Caco-2 (cell line): ENCODE data around the gene TASOR2. TPM values are rescaled to one million over a fixed set of nuclear protein-coding genes. Genes with fewer than 3 reads are reported as not detected.

Experiments used
- BruUV-seq: library from RNA; stranded (reverse); fragments of 400-500 nt; replicated peaks from 2 replicates; lab custom pipeline; 2021; lab: Mats Ljungman, UMichigan
- CTCF ChIA-PET: fragments of 300-600 bp; sonication (Branson Sonifier 250); formaldehyde crosslinking; loops from one replicate; lab custom pipeline; 2022; ENCODE audit warnings: antibody characterized with exemption; lab: Charles Lee
- POLR2A ChIA-PET: fragments of 300-600 bp; sonication (Branson Sonifier 250); formaldehyde crosslinking; loops from one replicate; lab custom pipeline; 2022; ENCODE audit warnings: antibody characterized with exemption; lab: Charles Lee
- DNase-seq, 2 experiments: peaks; one replicate each; pipeline versions ENCODE4 v3.0.0 to v3.0.0-alpha.2; 2020 to 2022
- H3K27me3 ChIP-seq: replicated peaks from 2 replicates; pipeline ENCODE4 v1.6.0; 2011; ENCODE audit warnings: low read length; ENCODE audit not compliant: control insufficient read depth, insufficient read depth
- H3K36me3 ChIP-seq: 2 replicates; pipeline ENCODE4 v1.5.1; 2011; ENCODE audit warnings: low read length; ENCODE audit not compliant: control insufficient read depth, insufficient read depth
- H3K4me1 ChIP-seq: fragments of 250-450 bp; sonication (Bioruptor Pico); 2 replicates; pipeline ENCODE4 v1.5.1; 2020; ENCODE audit warnings: mild to moderate bottlenecking
- H3K4me3 ChIP-seq: 2 replicates; pipeline ENCODE4 v1.5.1; 2011; ENCODE audit warnings: low read depth, mild to moderate bottlenecking, control low read depth, low read length
- H3K9me3 ChIP-seq: fragments of 250-450 bp; sonication (Bioruptor Pico); 2 replicates; pipeline ENCODE4 v1.5.1; 2020; ENCODE audit warnings: mild to moderate bottlenecking, moderate library complexity
- H3K27ac Mint-ChIP-seq: one replicate; pipeline ENCODE4 v1.8.0; 2022; ENCODE audit warnings: mixed read lengths; ENCODE audit not compliant: unreplicated experiment
- H3K27me3 Mint-ChIP-seq: one replicate; pipeline ENCODE4 v1.8.0; 2022; ENCODE audit warnings: mixed read lengths; ENCODE audit not compliant: insufficient read depth, unreplicated experiment
- H3K36me3 Mint-ChIP-seq: one replicate; pipeline ENCODE4 v1.8.0; 2022; ENCODE audit warnings: mild to moderate bottlenecking, mixed read lengths; ENCODE audit not compliant: insufficient read depth, unreplicated experiment
- H3K4me1 Mint-ChIP-seq: one replicate; pipeline ENCODE4 v1.8.0; 2022; ENCODE audit warnings: low read depth, mixed read lengths; ENCODE audit not compliant: unreplicated experiment
- H3K4me3 Mint-ChIP-seq: one replicate; pipeline ENCODE4 v1.8.0; 2022; ENCODE audit warnings: mild to moderate bottlenecking, moderate library complexity, mixed read lengths; ENCODE audit not compliant: unreplicated experiment
- H3K9me3 Mint-ChIP-seq: one replicate; pipeline ENCODE4 v1.8.0; 2022; ENCODE audit warnings: mixed read lengths; ENCODE audit not compliant: unreplicated experiment
- intact Hi-C: fragments of 100-400 bp; cut with micrococcal nuclease; formaldehyde crosslinking; loops from one replicate; pipeline ENCODE4 v1.10.0; 2022; ENCODE audit not compliant: unreplicated experiment
- total RNA-seq: library from RNA; stranded (reverse); gene quantifications from 2 replicates; pipeline ENCODE4 v1.2.3, GENCODE V29; 2022
- TF ChIP-seq, protein P1 (sequence below), 2 experiments: fragments of 200-600 bp in 1 of 2; IDR thresholded peaks; 1 replicate in 1 of 2; 2 replicates in 1 of 2; pipeline versions ENCODE4 v1.5.1 to v1.8.0; 2011 to 2022; ENCODE audit warnings: antibody characterized with exemption in 1 of 2, control low read depth in 1 of 2, inconsistent platforms in 1 of 2, low read depth in 1 of 2, low read length in 1 of 2, mild to moderate bottlenecking in 1 of 2, moderate library complexity in 1 of 2; ENCODE audit not compliant: insufficient read depth in 1 of 2, severe bottlenecking in 1 of 2, unreplicated experiment in 1 of 2

Gene TASOR2
- total RNA-seq, 1 experiment from 2014 or later = 102 TPM

DNA sequence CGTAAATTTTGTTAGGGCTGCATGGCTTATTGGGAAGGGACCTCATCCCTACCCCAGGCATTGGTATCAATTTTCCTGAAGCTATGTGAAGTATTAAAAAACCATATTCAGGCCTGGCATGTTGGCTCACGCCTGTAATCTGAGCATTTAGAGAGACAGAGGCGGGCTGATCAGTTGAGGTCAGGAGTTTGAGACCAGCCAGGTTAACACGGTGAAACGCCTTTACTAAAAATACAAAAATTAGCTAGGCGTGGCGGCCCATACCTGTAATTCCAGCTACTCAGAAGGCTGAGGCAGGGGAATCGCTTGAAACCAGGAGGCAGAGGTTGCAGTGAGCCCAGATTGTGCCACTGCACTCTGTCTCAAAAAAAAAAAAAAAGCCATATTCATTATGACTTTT is 7.1 kb downstream of the TASOR2 start:
- Mint-ChIP-seq H3K27me3 (no peaks in the 10 kb centered on the region), H3K27ac (peak overlapping the region; percentile 65), H3K4me1 (peaks cover 32% of the 10 kb centered on the region), H3K36me3 (peaks cover 12% of the 10 kb centered on the region), H3K9me3 (no peaks in the 10 kb centered on the region), H3K4me3 (peak overlapping the region; percentile 63)
- DNase-seq = no peak
- ChIA-PET POLR2A (no interaction called here), CTCF (no interaction called here)
- Histone ChIP-seq H3K27me3 (no peaks in the 10 kb centered on the region), H3K36me3 (no peaks in the 10 kb centered on the region; the same call in 1 of the 2 replicates), H3K4me3 (peak overlapping the region; percentile 49; the same call in 1 of the 2 replicates), H3K9me3 (no peaks in the 10 kb centered on the region), H3K4me1 (peaks cover 1% of the 10 kb centered on the region)
- BruUV-seq = no TSS peak
- intact Hi-C loops = no loop called here
- TF ChIP-seq, protein P1, sequence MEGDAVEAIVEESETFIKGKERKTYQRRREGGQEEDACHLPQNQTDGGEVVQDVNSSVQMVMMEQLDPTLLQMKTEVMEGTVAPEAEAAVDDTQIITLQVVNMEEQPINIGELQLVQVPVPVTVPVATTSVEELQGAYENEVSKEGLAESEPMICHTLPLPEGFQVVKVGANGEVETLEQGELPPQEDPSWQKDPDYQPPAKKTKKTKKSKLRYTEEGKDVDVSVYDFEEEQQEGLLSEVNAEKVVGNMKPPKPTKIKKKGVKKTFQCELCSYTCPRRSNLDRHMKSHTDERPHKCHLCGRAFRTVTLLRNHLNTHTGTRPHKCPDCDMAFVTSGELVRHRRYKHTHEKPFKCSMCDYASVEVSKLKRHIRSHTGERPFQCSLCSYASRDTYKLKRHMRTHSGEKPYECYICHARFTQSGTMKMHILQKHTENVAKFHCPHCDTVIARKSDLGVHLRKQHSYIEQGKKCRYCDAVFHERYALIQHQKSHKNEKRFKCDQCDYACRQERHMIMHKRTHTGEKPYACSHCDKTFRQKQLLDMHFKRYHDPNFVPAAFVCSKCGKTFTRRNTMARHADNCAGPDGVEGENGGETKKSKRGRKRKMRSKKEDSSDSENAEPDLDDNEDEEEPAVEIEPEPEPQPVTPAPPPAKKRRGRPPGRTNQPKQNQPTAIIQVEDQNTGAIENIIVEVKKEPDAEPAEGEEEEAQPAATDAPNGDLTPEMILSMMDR (IDR thresholded peaks at IDR 0.05; ENCODE audit: insufficient read depth in 1 of 2, low read depth in 1 of 2, low read length in 1 of 2, severe bottlenecking in 1 of 2, unreplicated experiment in 1 of 2) = no peak

DNA sequence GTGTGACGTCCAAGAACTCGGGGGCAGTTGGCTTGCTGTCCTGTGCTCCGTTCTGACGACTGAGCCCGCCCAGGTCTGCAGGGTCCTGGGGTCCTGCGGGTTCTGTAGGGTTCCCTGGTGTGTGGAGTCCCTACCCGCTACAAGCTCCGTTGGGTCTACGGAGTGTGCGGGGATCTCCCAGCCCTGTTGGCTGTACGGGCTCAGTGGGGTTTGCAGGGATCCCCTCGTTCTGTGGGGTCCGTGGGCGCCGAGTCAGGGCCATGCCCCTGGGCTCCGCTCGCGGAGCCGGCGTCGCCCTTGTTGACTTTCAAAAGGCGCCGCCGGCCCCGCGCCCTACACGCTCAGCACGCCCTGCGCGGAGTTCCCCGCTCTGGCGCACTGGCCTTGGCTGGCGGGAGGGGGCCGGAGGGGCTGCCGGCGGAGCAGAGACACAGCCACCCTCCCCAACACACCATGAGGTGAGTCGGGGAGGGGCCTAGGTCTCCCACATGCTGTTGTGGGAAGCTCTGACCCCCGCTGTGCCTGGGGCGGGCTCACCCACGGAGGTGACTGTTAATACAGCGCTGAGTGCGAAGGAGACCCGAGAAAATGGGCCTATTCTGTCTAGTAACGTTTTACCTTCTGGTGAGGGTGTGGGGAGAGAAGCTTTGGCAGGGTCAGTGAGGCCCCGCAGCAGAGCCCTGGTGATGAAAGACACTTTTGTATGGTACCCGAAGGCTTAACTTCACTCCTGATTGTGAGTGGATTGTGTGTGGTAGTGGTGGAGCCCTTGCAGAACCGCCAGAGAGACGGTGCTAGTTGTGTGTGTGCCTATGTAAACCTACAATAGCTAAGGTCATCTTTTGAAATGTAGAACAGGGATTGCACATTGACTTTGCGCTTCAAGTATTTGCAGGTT is 8.1 kb downstream of the TASOR2 start:
- Mint-ChIP-seq H3K27ac (peak overlapping the region; percentile 65), H3K4me3 (peak overlapping the region; percentile 63), H3K36me3 (peaks cover 12% of the 10 kb centered on the region), H3K4me1 (peaks cover 34% of the 10 kb centered on the region), H3K9me3 (no peaks in the 10 kb centered on the region), H3K27me3 (no peaks in the 10 kb centered on the region)
- intact Hi-C loops = no loop called here
- Histone ChIP-seq H3K9me3 (no peaks in the 10 kb centered on the region), H3K36me3 (no peaks in the 10 kb centered on the region; the same call in 1 of the 2 replicates), H3K4me1 (peaks cover 11% of the 10 kb centered on the region), H3K4me3 (peak overlapping the region; percentile 49), H3K27me3 (no peaks in the 10 kb centered on the region)
- TF ChIP-seq, protein P1 (IDR thresholded peaks at IDR 0.05; ENCODE audit: insufficient read depth in 1 of 2, low read depth in 1 of 2, low read length in 1 of 2, severe bottlenecking in 1 of 2, unreplicated experiment in 1 of 2) = no peak
- CTCF ChIA-PET = no interaction called here
- POLR2A ChIA-PET = interaction anchor here (0.5 to 1.9 kb wide), 2 partner anchors 8 to 100 kb away, joined by 5 to 8 read pairs; partner anchors contain the start of gene TASOR2
- DNase-seq = peak in 1 of 2 experiments; percentile 57
- no TSS peak for BruUV-seq

DNA sequence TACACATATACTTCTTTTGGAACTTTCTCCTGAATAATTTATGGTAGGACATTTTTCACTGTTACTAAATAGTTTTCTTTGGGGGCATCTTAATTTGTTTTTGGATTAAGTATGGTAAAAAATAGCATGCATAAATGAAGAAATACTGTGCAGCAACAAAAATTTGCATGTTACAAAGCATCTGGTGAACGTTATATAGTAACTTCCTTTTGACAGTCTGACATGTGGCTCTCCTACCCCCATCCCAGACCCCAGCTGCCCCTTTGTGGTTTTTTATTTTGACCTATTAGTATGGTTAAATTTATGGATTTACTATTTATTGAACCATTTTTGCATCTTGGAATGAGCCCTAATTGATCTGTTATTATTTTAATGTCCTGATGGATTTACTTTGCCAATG is 9.9 kb downstream of the TASOR2 start:
- peaks cover 15% of the 10 kb centered on the region for H3K4me1 ChIP-seq
- CTCF ChIA-PET = interaction anchor here (1.1 kb wide), 1 partner anchor 65 kb away, joined by 4 read pairs; no protein-coding TSS in a partner anchor
- Mint-ChIP-seq H3K27me3 (no peaks in the 10 kb centered on the region), H3K27ac (no peak overlapping the region), H3K9me3 (no peaks in the 10 kb centered on the region), H3K4me3 (no peak overlapping the region), H3K4me1 (peaks cover 40% of the 10 kb centered on the region), H3K36me3 (no peaks in the 10 kb centered on the region)
- TF ChIP-seq, protein P1 (IDR thresholded peaks at IDR 0.05; ENCODE audit: insufficient read depth in 1 of 2, low read depth in 1 of 2, low read length in 1 of 2, severe bottlenecking in 1 of 2, unreplicated experiment in 1 of 2) = no peak
- BruUV-seq = no TSS peak
- no peaks in the 10 kb centered on the region for H3K9me3 ChIP-seq
- intact Hi-C loops = no loop called here
- H3K4me3 ChIP-seq = no peak overlapping the region
- POLR2A ChIA-PET = no interaction called here
- H3K27me3 ChIP-seq = no peaks in the 10 kb centered on the region
- no peaks in the 10 kb centered on the region for H3K36me3 ChIP-seq
- no peak for DNase-seq
